DND-41 (cell line): ENCODE data around the gene PLPP6.

Source experiments
- ATAC-seq: fragments of 200-7000 bp; cut with Tn5 transposase; 3 replicates; pipeline ENCODE4 v1.9.1; 2021; ENCODE audit warnings: low read depth; ENCODE audit not compliant: insufficient read depth
- DNase-seq: peaks from one replicate; pipeline ENCODE4 v3.0.0-alpha.2; 2020
- H2AFZ ChIP-seq: 2 replicates; pipeline ENCODE4 v1.6.0; 2012; ENCODE audit warnings: low read depth, low read length
- H3K27ac ChIP-seq: 2 replicates; pipeline ENCODE4 v1.5.1; 2012; ENCODE audit warnings: low read length, inconsistent platforms
- H3K27me3 ChIP-seq: fragments of 200-600 bp; sonication (generic); 2 replicates; pipeline ENCODE4 v1.6.0; 2012; ENCODE audit warnings: low read length, mild to moderate bottlenecking, inconsistent platforms; ENCODE audit not compliant: insufficient read depth, poor library complexity
- H3K36me3 ChIP-seq: 2 replicates; pipeline ENCODE4 v1.5.1; 2012; ENCODE audit warnings: low read length, inconsistent platforms; ENCODE audit not compliant: insufficient read depth
- H3K4me1 ChIP-seq: 2 replicates; pipeline ENCODE4 v1.5.1; 2012; ENCODE audit warnings: mild to moderate bottlenecking, low read length; ENCODE audit not compliant: insufficient read depth
- H3K4me2 ChIP-seq: 2 replicates; pipeline ENCODE4 v1.6.0; 2012; ENCODE audit warnings: mild to moderate bottlenecking, moderate library complexity, low read length, inconsistent platforms; ENCODE audit not compliant: insufficient read depth
- H3K4me3 ChIP-seq, 2 experiments: fragments of 200-600 bp in 1 of 2; shearing (Covaris generic) in 1 of 2; 2 replicates each; pipeline ENCODE4 v1.5.1; 2012 to 2016; ENCODE audit warnings: inconsistent platforms in 2 of 2, low read length in 2 of 2, mild to moderate bottlenecking in 2 of 2, low read depth in 1 of 2, moderate library complexity in 1 of 2
- H3K79me2 ChIP-seq: 2 replicates; pipeline ENCODE4 v1.6.0; 2012; ENCODE audit warnings: low read length, inconsistent platforms; ENCODE audit not compliant: insufficient read depth
- H3K9ac ChIP-seq: 2 replicates; pipeline ENCODE4 v1.6.0; 2012; ENCODE audit warnings: low read depth, mild to moderate bottlenecking, inconsistent platforms, low read length, moderate library complexity
- H3K9me3 ChIP-seq: 2 replicates; pipeline ENCODE4 v1.5.1; 2012; ENCODE audit warnings: low read length, moderate library complexity, mild to moderate bottlenecking, inconsistent platforms; ENCODE audit not compliant: insufficient read depth, severe bottlenecking
- H4K20me1 ChIP-seq: 2 replicates; pipeline ENCODE4 v1.6.0; 2012; ENCODE audit warnings: low read length; ENCODE audit not compliant: insufficient read depth
- CTCF ChIP-seq: IDR thresholded peaks from 2 replicates; pipeline ENCODE4 v1.5.1; 2012; ENCODE audit warnings: borderline replicate concordance, low read length, moderate library complexity, mild to moderate bottlenecking; ENCODE audit not compliant: poor library complexity, severe bottlenecking; ENCODE audit errors: extremely low read depth
- EZH2 ChIP-seq: IDR thresholded peaks from 3 replicates; pipeline ENCODE4 v1.6.1; 2012; ENCODE audit warnings: borderline replicate concordance, low read depth, mild to moderate bottlenecking, moderate library complexity, low read length, inconsistent platforms; ENCODE audit not compliant: severe bottlenecking

The PLPP6 gene

GRCh38 chr9:4638968-4639367 lies 23.1 kb upstream of the PLPP6 start:
- Histone ChIP-seq H3K4me2 (no peak overlapping the region), H2AFZ (no peak overlapping the region), H3K4me1 (no peaks in the 10 kb centered on the region), H3K79me2 (no peaks in the 10 kb centered on the region), H4K20me1 (no peaks in the 10 kb centered on the region), H3K9ac (no peak overlapping the region), H3K27ac (no peak overlapping the region), H3K4me3 (no peak overlapping the region), H3K27me3 (no peaks in the 10 kb centered on the region), H3K36me3 (no peaks in the 10 kb centered on the region), H3K9me3 (no peaks in the 10 kb centered on the region)
- no peak for ATAC-seq
- DNase-seq = no peak
- no peak for TF ChIP-seq CTCF
- no peak for TF ChIP-seq EZH2

GRCh38 chr9:4639420-4639819 lies 22.7 kb upstream of the PLPP6 start:
- Histone ChIP-seq H3K9ac (no peak overlapping the region), H3K36me3 (no peaks in the 10 kb centered on the region), H3K4me1 (no peaks in the 10 kb centered on the region), H2AFZ (no peak overlapping the region), H3K27me3 (no peaks in the 10 kb centered on the region), H3K4me3 (no peak overlapping the region), H3K79me2 (no peaks in the 10 kb centered on the region), H4K20me1 (no peaks in the 10 kb centered on the region), H3K27ac (no peak overlapping the region), H3K4me2 (no peak overlapping the region), H3K9me3 (no peaks in the 10 kb centered on the region)
- no peak for TF ChIP-seq CTCF
- no peak for TF ChIP-seq EZH2
- DNase-seq (no peak), ATAC-seq (no peak)

- Histone ChIP-seq H3K4me3 (no peak overlapping the region), H3K9me3 (no peaks in the 10 kb centered on the region), H3K79me2 (no peaks in the 10 kb centered on the region), H3K27me3 (no peaks in the 10 kb centered on the region), H3K36me3 (no peaks in the 10 kb centered on the region), H3K4me2 (no peak overlapping the region), H4K20me1 (no peaks in the 10 kb centered on the region), H3K9ac (no peak overlapping the region), H2AFZ (no peak overlapping the region), H3K4me1 (no peaks in the 10 kb centered on the region), H3K27ac (no peak overlapping the region)
- TF ChIP-seq EZH2 = no peak
- TF ChIP-seq CTCF = peak; percentile 57
- DNase-seq (peak; percentile 36), ATAC-seq (peak; percentile 39; the same call in 1 of the 3 replicates)
Observed at GRCh38 chr9:4640027-4640426, 22.1 kb upstream of the PLPP6 start.

GRCh38 chr9:4642351-4642750 lies 19.7 kb upstream of the PLPP6 start:
- H3K36me3 ChIP-seq = no peaks in the 10 kb centered on the region
- H4K20me1 ChIP-seq = no peaks in the 10 kb centered on the region
- TF ChIP-seq CTCF (no peak), EZH2 (no peak)
- no peak overlapping the region for H3K4me2 ChIP-seq
- H3K4me1 ChIP-seq = no peaks in the 10 kb centered on the region
- H3K4me3 ChIP-seq = no peak overlapping the region
- ATAC-seq (no peak), DNase-seq (no peak)
- H3K27me3 ChIP-seq = no peaks in the 10 kb centered on the region
- no peak overlapping the region for H3K27ac ChIP-seq
- no peak overlapping the region for H2AFZ ChIP-seq
- H3K9me3 ChIP-seq = no peaks in the 10 kb centered on the region
- H3K9ac ChIP-seq = no peak overlapping the region
- H3K79me2 ChIP-seq = no peaks in the 10 kb centered on the region
